RWPE2 (cell line): Measurements from ENCODE around the gene PTPRT.

Source experiments
- ATAC-seq: fragments of 200-7000 bp; cut with Tn5 transposase; 3 replicates; pipeline ENCODE4 v1.9.1; 2021; ENCODE audit warnings: low read depth
- DNase-seq: peaks from one replicate; pipeline ENCODE4 v3.0.0-alpha.2; 2020; ENCODE audit warnings: low spot score
- H3K27ac ChIP-seq: fragments of 450-650 bp; 2 replicates; pipeline ENCODE4 v1.5.1; 2017; ENCODE audit warnings: mild to moderate bottlenecking; ENCODE audit not compliant: poor library complexity, severe bottlenecking
- H3K27me3 ChIP-seq: fragments of 250-450 bp; sonication (Bioruptor Pico); 2 replicates; pipeline ENCODE4 v1.5.1; 2021; ENCODE audit warnings: mild to moderate bottlenecking, moderate library complexity; ENCODE audit not compliant: insufficient read depth, poor library complexity, severe bottlenecking
- H3K36me3 ChIP-seq: fragments of 250-450 bp; sonication (Bioruptor Pico); 2 replicates; pipeline ENCODE4 v1.5.1; 2020; ENCODE audit warnings: low read depth, mild to moderate bottlenecking, moderate library complexity
- H3K4me1 ChIP-seq: fragments of 250-450 bp; sonication (Bioruptor Pico); 2 replicates; pipeline ENCODE4 v1.5.1; 2021; ENCODE audit warnings: mild to moderate bottlenecking, moderate library complexity; ENCODE audit not compliant: insufficient read depth, poor library complexity, severe bottlenecking
- H3K4me3 ChIP-seq: fragments of 250-450 bp; sonication (Bioruptor Pico); 2 replicates; pipeline ENCODE4 v1.5.1; 2021; ENCODE audit warnings: mild to moderate bottlenecking, moderate library complexity; ENCODE audit not compliant: severe bottlenecking
- H3K9me3 ChIP-seq: fragments of 250-450 bp; sonication (Bioruptor Pico); 2 replicates; pipeline ENCODE4 v1.5.1; 2021; ENCODE audit warnings: mild to moderate bottlenecking, moderate library complexity; ENCODE audit not compliant: severe bottlenecking
- CTCF ChIP-seq: fragments of 450-650 bp; IDR thresholded peaks from one replicate; pipeline ENCODE4 v1.5.1; 2017; ENCODE audit warnings: mild to moderate bottlenecking, moderate library complexity; ENCODE audit not compliant: poor library complexity, severe bottlenecking

Gene PTPRT

GRCh38 chr20:42484335-42484734, 705.4 kb downstream of the PTPRT start:
- ATAC-seq = peak; percentile 44; the same call in 2 of the 3 replicates
- peaks cover 32% of the 10 kb centered on the region for H3K27me3 ChIP-seq
- DNase-seq = no peak

GRCh38 chr20:42483730-42484303, 705.9 kb downstream of the PTPRT start:
- Histone ChIP-seq H3K9me3 (peaks cover 3% of the 10 kb centered on the region), H3K4me3 (no peak overlapping the region), H3K4me1 (no peaks in the 10 kb centered on the region), H3K36me3 (no peaks in the 10 kb centered on the region), H3K27ac (no peak overlapping the region), H3K27me3 (peaks cover 32% of the 10 kb centered on the region)
- no peak for DNase-seq
- TF ChIP-seq CTCF = peak; percentile 46
- no peak; the same call in 2 of the 3 replicates for ATAC-seq

More at GRCh38 chr20:42484335-42484734, 705.4 kb downstream of the PTPRT start:
- H3K4me1 ChIP-seq = no peaks in the 10 kb centered on the region
- no peak for TF ChIP-seq CTCF
- peaks cover 3% of the 10 kb centered on the region for H3K9me3 ChIP-seq
- no peak overlapping the region for H3K4me3 ChIP-seq
- H3K27ac ChIP-seq = no peak overlapping the region
- H3K36me3 ChIP-seq = no peaks in the 10 kb centered on the region

GRCh38 chr20:42482808-42483207, 706.9 kb downstream of the PTPRT start:
- no peaks in the 10 kb centered on the region for H3K4me1 ChIP-seq
- DNase-seq = no peak
- no peak for TF ChIP-seq CTCF
- no peaks in the 10 kb centered on the region for H3K36me3 ChIP-seq
- H3K9me3 ChIP-seq = peaks cover 3% of the 10 kb centered on the region
- no peak overlapping the region for H3K27ac ChIP-seq
- H3K27me3 ChIP-seq = peaks cover 32% of the 10 kb centered on the region
- H3K4me3 ChIP-seq = no peak overlapping the region
- no peak for ATAC-seq

GRCh38 chr20:42475773-42476172, 713.9 kb downstream of the PTPRT start:
- ATAC-seq = no peak

More at GRCh38 chr20:42475773-42476172, 713.9 kb downstream of the PTPRT start:
- no peak for TF ChIP-seq CTCF
- no peak for DNase-seq
- Histone ChIP-seq H3K4me1 (no peaks in the 10 kb centered on the region), H3K4me3 (no peak overlapping the region), H3K27me3 (peaks cover 12% of the 10 kb centered on the region), H3K36me3 (no peaks in the 10 kb centered on the region), H3K9me3 (peaks cover 3% of the 10 kb centered on the region), H3K27ac (no peak overlapping the region)
